Neuron (in vitro differentiated cells): ENCODE measurements around the gene CACNA1H.

Experiments
- H2AFZ ChIP-seq: one replicate; pipeline ENCODE4 v1.6.1; 2013; ENCODE audit warnings: low read depth, mild to moderate bottlenecking, inconsistent platforms, low read length, moderate library complexity
- H3K27me3 ChIP-seq: one replicate; pipeline ENCODE4 v1.6.1; 2013; ENCODE audit warnings: low read length; ENCODE audit not compliant: insufficient read depth
- H3K36me3 ChIP-seq: one replicate; pipeline ENCODE4 v1.6.1; 2013; ENCODE audit warnings: low read length; ENCODE audit not compliant: insufficient read depth
- H3K4me1 ChIP-seq: one replicate; pipeline ENCODE4 v1.6.1; 2013; ENCODE audit warnings: low read length; ENCODE audit not compliant: insufficient read depth
- H3K4me3 ChIP-seq: 2 replicates; pipeline ENCODE4 v1.5.1; 2013; ENCODE audit warnings: mild to moderate bottlenecking, low read length, moderate library complexity
- H3K9me3 ChIP-seq: one replicate; pipeline ENCODE4 v1.6.1; 2013; ENCODE audit warnings: low read length

CACNA1H gene

GRCh38 chr16:1126044-1126443, 26.9 kb upstream of the CACNA1H start:
- Histone ChIP-seq H2AFZ (no peak overlapping the region), H3K4me3 (no peak overlapping the region), H3K4me1 (peaks cover 9% of the 10 kb centered on the region), H3K27me3 (peaks cover 6% of the 10 kb centered on the region), H3K9me3 (no peaks in the 10 kb centered on the region), H3K36me3 (no peaks in the 10 kb centered on the region)

- no peaks in the 10 kb centered on the region for H3K9me3 ChIP-seq
- peaks cover 4% of the 10 kb centered on the region for H3K4me1 ChIP-seq
- H3K36me3 ChIP-seq: no peaks in the 10 kb centered on the region
- H3K27me3 ChIP-seq: peaks cover 6% of the 10 kb centered on the region
- H2AFZ ChIP-seq: no peak overlapping the region
- no peak overlapping the region for H3K4me3 ChIP-seq
Measured at GRCh38 chr16:1126586-1126985, 26.3 kb upstream of the CACNA1H start.

GRCh38 chr16:1127101-1127500, 25.8 kb upstream of the CACNA1H start:
- Histone ChIP-seq H3K9me3 (no peaks in the 10 kb centered on the region), H3K27me3 (peaks cover 5% of the 10 kb centered on the region), H3K36me3 (no peaks in the 10 kb centered on the region), H3K4me3 (no peak overlapping the region), H3K4me1 (no peaks in the 10 kb centered on the region), H2AFZ (no peak overlapping the region)

GRCh38 chr16:1127971-1128715, 24.8 kb upstream of the CACNA1H start:
- Histone ChIP-seq H3K27me3 (peaks cover 10% of the 10 kb centered on the region), H2AFZ (no peak overlapping the region), H3K4me3 (no peak overlapping the region), H3K4me1 (no peaks in the 10 kb centered on the region), H3K36me3 (no peaks in the 10 kb centered on the region), H3K9me3 (no peaks in the 10 kb centered on the region)

- no peaks in the 10 kb centered on the region for H3K4me1 ChIP-seq
Measured at GRCh38 chr16:1129106-1129960, 23.6 kb upstream of the CACNA1H start.

GRCh38 chr16:1130382-1130781, 22.5 kb upstream of the CACNA1H start:
- Histone ChIP-seq H3K27me3 (peaks cover 15% of the 10 kb centered on the region), H3K4me3 (no peak overlapping the region), H3K36me3 (no peaks in the 10 kb centered on the region), H3K9me3 (no peaks in the 10 kb centered on the region), H3K4me1 (no peaks in the 10 kb centered on the region), H2AFZ (no peak overlapping the region)

More at GRCh38 chr16:1129106-1129960, 23.6 kb upstream of the CACNA1H start:
- peaks cover 15% of the 10 kb centered on the region for H3K27me3 ChIP-seq
- no peaks in the 10 kb centered on the region for H3K9me3 ChIP-seq
- H2AFZ ChIP-seq: no peak overlapping the region
- H3K4me3 ChIP-seq: no peak overlapping the region
- no peaks in the 10 kb centered on the region for H3K36me3 ChIP-seq

- Histone ChIP-seq H3K4me3 (no peak overlapping the region), H3K36me3 (no peaks in the 10 kb centered on the region), H3K4me1 (no peaks in the 10 kb centered on the region), H2AFZ (no peak overlapping the region), H3K27me3 (peaks cover 15% of the 10 kb centered on the region), H3K9me3 (no peaks in the 10 kb centered on the region)
Measured at GRCh38 chr16:1131378-1131994, 21.4 kb upstream of the CACNA1H start.

- Histone ChIP-seq H3K27me3 (peaks cover 15% of the 10 kb centered on the region), H3K9me3 (no peaks in the 10 kb centered on the region), H3K4me3 (no peak overlapping the region), H3K4me1 (no peaks in the 10 kb centered on the region), H2AFZ (no peak overlapping the region), H3K36me3 (no peaks in the 10 kb centered on the region)
Measured at GRCh38 chr16:1132431-1132830, 20.5 kb upstream of the CACNA1H start.

GRCh38 chr16:1133271-1133670, 19.6 kb upstream of the CACNA1H start:
- Histone ChIP-seq H3K4me1 (no peaks in the 10 kb centered on the region), H3K4me3 (no peak overlapping the region), H2AFZ (no peak overlapping the region), H3K36me3 (no peaks in the 10 kb centered on the region), H3K27me3 (peaks cover 15% of the 10 kb centered on the region), H3K9me3 (no peaks in the 10 kb centered on the region)

GRCh38 chr16:1133810-1134520, 18.9 kb upstream of the CACNA1H start:
- Histone ChIP-seq H3K9me3 (no peaks in the 10 kb centered on the region), H2AFZ (no peak overlapping the region), H3K4me1 (no peaks in the 10 kb centered on the region), H3K27me3 (peaks cover 15% of the 10 kb centered on the region), H3K4me3 (no peak overlapping the region), H3K36me3 (no peaks in the 10 kb centered on the region)

GRCh38 chr16:1134776-1135458, 18.0 kb upstream of the CACNA1H start:
- no peaks in the 10 kb centered on the region for H3K36me3 ChIP-seq
- peaks cover 15% of the 10 kb centered on the region for H3K27me3 ChIP-seq
- no peaks in the 10 kb centered on the region for H3K9me3 ChIP-seq
- H3K4me3 ChIP-seq: no peak overlapping the region
- no peaks in the 10 kb centered on the region for H3K4me1 ChIP-seq
- no peak overlapping the region for H2AFZ ChIP-seq

GRCh38 chr16:1135459-1135825, 17.5 kb upstream of the CACNA1H start:
- Histone ChIP-seq H3K27me3 (peaks cover 17% of the 10 kb centered on the region), H3K9me3 (no peaks in the 10 kb centered on the region), H2AFZ (no peak overlapping the region), H3K4me1 (no peaks in the 10 kb centered on the region), H3K36me3 (no peaks in the 10 kb centered on the region), H3K4me3 (no peak overlapping the region)
